OCI-LY3 (cell line): ENCODE measurements around the gene BACE2.

ENCODE experiments used
- CTCF ChIP-seq: fragments of 200-600, 300-600 bp; sonication (generic); IDR thresholded peaks from 2 replicates; pipeline ENCODE4 v1.5.1; 2014; ENCODE audit warnings: antibody characterized with exemption, low read length, low read depth
- EZH2phosphoT487 ChIP-seq: fragments of 200-600 bp; shearing (Covaris generic); IDR thresholded peaks from 2 replicates; pipeline ENCODE4 v1.6.1; 2018; ENCODE audit warnings: antibody characterized with exemption, mixed run types, low read depth

- no peak for TF ChIP-seq CTCF
- TF ChIP-seq EZH2phosphoT487, result no peak
Observed at GRCh38 chr21:41246808-41247207, 78.8 kb downstream of the BACE2 start.
